B cell (primary cell): ENCODE results near the gene P2RX7. TPM values are rescaled to one million over a fixed set of nuclear protein-coding genes. Genes with fewer than 3 reads are reported as not detected.

Experiments
- ATAC-seq: fragments of 200-7000 bp; cut with Tn5 transposase; one replicate; pipeline ENCODE4 v1.10.0; 2021; ENCODE audit warnings: low read depth, mild to moderate bottlenecking, moderate number of reproducible peaks, moderate library complexity
- CTCF ChIA-PET: fragments of 350-600 bp; sonication (Branson Sonifier 250); formaldehyde crosslinking; loops from one replicate; lab custom pipeline; 2021; ENCODE audit warnings: antibody characterized with exemption, inconsistent platforms; lab: Charles Lee
- POLR2A ChIA-PET: fragments of 350-600 bp; sonication (Branson Sonifier 250); formaldehyde crosslinking; loops from one replicate; lab custom pipeline; 2021; ENCODE audit warnings: antibody characterized with exemption; lab: Charles Lee
- DNase-seq: peaks from one replicate; pipeline ENCODE4 v3.0.0; 2013
- H2AFZ ChIP-seq: 2 replicates; pipeline ENCODE4 v1.6.1; 2012; ENCODE audit warnings: mild to moderate bottlenecking, low read depth, low read length; ENCODE audit not compliant: insufficient read depth, poor library complexity, severe bottlenecking
- H3K27ac ChIP-seq, 2 donors: 1 replicate in 1 of 2; 2 replicates in 1 of 2; pipeline ENCODE4 v1.5.1; 2012 to 2013; ENCODE audit warnings: low read length in 2 of 2, mild to moderate bottlenecking in 2 of 2, moderate library complexity in 1 of 2
- H3K27me3 ChIP-seq, 4 experiments: fragments of 200-600 bp in 1 of 4; sonication (generic) in 1 of 4; replicated peaks in 1 of 4; 1 replicate in 2 of 4; 2 replicates in 2 of 4; pipeline versions ENCODE4 v1.6.1 to v1.7.0; 2013 to 2016; ENCODE audit warnings: low read length in 3 of 4, mild to moderate bottlenecking in 2 of 4, mixed read lengths in 1 of 4, moderate library complexity in 1 of 4; ENCODE audit not compliant: insufficient read depth in 4 of 4, control insufficient read depth in 3 of 4; ENCODE audit errors: control extremely low read depth in 1 of 4
- H3K36me3 ChIP-seq, 2 experiments: replicated peaks in 1 of 2; 1 replicate in 1 of 2; 2 replicates in 1 of 2; pipeline versions ENCODE4 v1.6.1 to v1.7.1; 2013; ENCODE audit warnings: low read length in 1 of 2; ENCODE audit not compliant: insufficient read depth in 2 of 2, control insufficient read depth in 1 of 2; ENCODE audit errors: control extremely low read depth in 1 of 2, extremely low read depth in 1 of 2
- H3K4me1 ChIP-seq, 2 donors: fragments of 200-600 bp in 1 of 2; sonication (generic) in 1 of 2; 1 replicate in 1 of 2; 2 replicates in 1 of 2; pipeline versions ENCODE4 v1.5.1 to v1.6.1; 2013 to 2017; ENCODE audit warnings: low read length in 2 of 2; ENCODE audit not compliant: control insufficient read depth in 2 of 2, insufficient read depth in 2 of 2
- H3K4me2 ChIP-seq: replicated peaks from 2 replicates; pipeline ENCODE3; 2012; ENCODE audit warnings: mild to moderate bottlenecking, low read depth, low read length; ENCODE audit not compliant: poor library complexity, severe bottlenecking
- H3K4me3 ChIP-seq, 5 experiments: fragments of 200-600 bp in 1 of 5; sonication (generic) in 1 of 5; 1 replicate in 3 of 5; 2 replicates in 2 of 5; pipeline versions ENCODE4 v1.5.1 to v1.7.0; 2011 to 2016; ENCODE audit warnings: low read length in 4 of 5, mild to moderate bottlenecking in 4 of 5, low read depth in 2 of 5, control low read depth in 1 of 5, moderate library complexity in 1 of 5; ENCODE audit not compliant: insufficient read depth in 1 of 5; ENCODE audit errors: control extremely low read depth in 1 of 5, extremely low read depth in 1 of 5
- H3K79me2 ChIP-seq: fragments of 200-600 bp; sonication (generic); one replicate; pipeline ENCODE4 v1.6.0; 2016; ENCODE audit warnings: low read length; ENCODE audit not compliant: control insufficient read depth, insufficient read depth
- H3K9ac ChIP-seq: fragments of 200-600 bp; sonication (generic); 2 replicates; pipeline ENCODE4 v1.6.1; 2017; ENCODE audit warnings: mild to moderate bottlenecking, low read length, moderate library complexity
- H3K9me3 ChIP-seq, 3 donors: one replicate each; pipeline versions ENCODE4 v1.6.1 to v1.7.1; 2013; ENCODE audit warnings: low read length in 2 of 3; ENCODE audit not compliant: control insufficient read depth in 2 of 3, insufficient read depth in 1 of 3; ENCODE audit errors: control extremely low read depth in 1 of 3
- H4K20me1 ChIP-seq: 2 replicates; pipeline ENCODE4 v1.6.0; 2012; ENCODE audit warnings: mild to moderate bottlenecking, low read length; ENCODE audit not compliant: insufficient read depth, control insufficient read depth, poor library complexity, severe bottlenecking
- H3K27ac Mint-ChIP-seq: one replicate; pipeline ENCODE4 v1.8.0; 2021; ENCODE audit warnings: mixed read lengths
- H3K27me3 Mint-ChIP-seq: one replicate; pipeline ENCODE4 v1.8.0; 2021; ENCODE audit warnings: mixed read lengths
- H3K4me1 Mint-ChIP-seq: one replicate; pipeline ENCODE4 v1.8.0; 2021; ENCODE audit warnings: mixed read lengths
- H3K4me3 Mint-ChIP-seq: one replicate; pipeline ENCODE4 v1.8.0; 2021; ENCODE audit warnings: mixed read lengths
- H3K9me3 Mint-ChIP-seq: one replicate; pipeline ENCODE4 v1.8.0; 2022; ENCODE audit warnings: mixed read lengths; ENCODE audit not compliant: insufficient read depth
- CTCF ChIP-seq: fragments of 200-600 bp; IDR thresholded peaks from one replicate; pipeline ENCODE4 v1.8.0; 2022; ENCODE audit warnings: antibody characterized with exemption, mild to moderate bottlenecking
- EZH2 ChIP-seq: IDR thresholded peaks from 2 replicates; pipeline ENCODE4 v1.6.1; 2012; ENCODE audit warnings: borderline replicate concordance, low read depth, mild to moderate bottlenecking, moderate library complexity, low read length; ENCODE audit not compliant: insufficient read depth, poor library complexity, severe bottlenecking
- WGBS: methylation state at CpG from one replicate; pipeline ENCODE4 v1.1.5; 2013; ENCODE audit warnings: missing lambda C conversion rate; ENCODE audit not compliant: insufficient coverage; 5-methylcytosine and 5-hydroxymethylcytosine counted together
- intact Hi-C: fragments of 100-400 bp; cut with micrococcal nuclease; formaldehyde crosslinking; loops from one replicate; pipeline ENCODE4 v1.10.0; 2022
- polyA plus RNA-seq: library from polyadenylated mRNA; depleted of rRNA; stranded (reverse); fragments of >200 nt; gene quantifications from 2 replicates; pipeline ENCODE4 v1.2.3, GENCODE V29; 2012
- total RNA-seq, 2 donors: library from RNA; stranded (reverse); fragments of 120-200 nt in 1 of 2; gene quantifications; 1 replicate in 1 of 2; 2 replicates in 1 of 2; pipeline versions ENCODE4 v1.2.3 to v1.2.4, GENCODE V29; 2013 to 2022

The P2RX7 gene
- total and polyA plus RNA-seq, 2 donors (not counting 1 experiment from before 2014, with no cell fraction given), result 5.3 to 6.3 TPM

- ChIA-PET POLR2A (interaction anchor here (0.6 to 1.3 kb wide), 2 partner anchors 8 to 471 kb away, joined by 3 to 6 read pairs; no protein-coding TSS in a partner anchor), CTCF (no interaction called here)
- Histone ChIP-seq H3K9ac (no peak overlapping the region), H3K27ac (no peak overlapping the region), H4K20me1 (no peaks in the 10 kb centered on the region), H3K4me2 (no peak overlapping the region), H3K36me3 (peaks cover 2 to 6% of the 10 kb centered on the region in 2 experiments), H2AFZ (no peak overlapping the region), H3K4me1 (peaks cover 4 to 9% of the 10 kb centered on the region in 2 donors), H3K4me3 (no peak overlapping the region), H3K27me3 (no peaks in the 10 kb centered on the region), H3K79me2 (peaks cover 10% of the 10 kb centered on the region), H3K9me3 (no peaks in the 10 kb centered on the region)
- intact Hi-C loops, result no loop called here
- Mint-ChIP-seq H3K4me1 (peaks cover 11% of the 10 kb centered on the region), H3K27ac (no peak overlapping the region), H3K4me3 (no peak overlapping the region), H3K9me3 (no peaks in the 10 kb centered on the region), H3K27me3 (no peaks in the 10 kb centered on the region)
- 99% methylated on average over 7 of the region's 14 CpGs for WGBS
- ATAC-seq, result no peak
- TF ChIP-seq CTCF (no peak), EZH2 (no peak)
- no peak for DNase-seq
These were observed 82.4 kb downstream of the P2RX7 start for GRCh38 chr12:121214855-121215745.

GRCh38 chr12:121216102-121216501 lies 83.4 kb downstream of the P2RX7 start:
- ChIA-PET CTCF (interaction anchor here (1.6 kb wide), 1 partner anchor 15 kb away, joined by 6 read pairs; no protein-coding TSS in a partner anchor), POLR2A (interaction anchor here (0.6 kb wide), 1 partner anchor 91 kb away, joined by 3 read pairs; no protein-coding TSS in a partner anchor)
- Mint-ChIP-seq H3K9me3 (no peaks in the 10 kb centered on the region), H3K27me3 (no peaks in the 10 kb centered on the region), H3K4me3 (no peak overlapping the region), H3K4me1 (peaks cover 7% of the 10 kb centered on the region), H3K27ac (no peak overlapping the region)
- Histone ChIP-seq H3K4me3 (no peak overlapping the region), H3K27me3 (no peaks in the 10 kb centered on the region), H4K20me1 (no peaks in the 10 kb centered on the region), H3K4me1 (peaks cover 0 to 1% of the 10 kb centered on the region in 2 donors), H3K36me3 (peaks cover 2 to 6% of the 10 kb centered on the region in 2 experiments), H2AFZ (no peak overlapping the region), H3K79me2 (peaks cover 1% of the 10 kb centered on the region), H3K27ac (no peak overlapping the region), H3K9ac (no peak overlapping the region), H3K9me3 (no peaks in the 10 kb centered on the region), H3K4me2 (no peak overlapping the region)
- no peak for DNase-seq
- WGBS, result 100% methylated on average over 2 of the region's 4 CpGs
- TF ChIP-seq EZH2, result no peak
- no peak for TF ChIP-seq CTCF
- intact Hi-C loops, result no loop called here
- no peak for ATAC-seq
